Epithelial cell of proximal tubule (primary cell): ENCODE measurements around the gene PLA2G2D. TPM values are rescaled to one million over a fixed set of nuclear protein-coding genes. Genes with fewer than 3 reads are reported as not detected.
A peak's percentile ranks its signal among the peaks of the same experiment; 100 is the strongest.

ENCODE experiments used
- DNase-seq: peaks from one replicate; pipeline ENCODE4 v3.0.0-alpha.2; 2011; ENCODE audit warnings: low read depth
- H3K4me3 ChIP-seq: 2 replicates; pipeline ENCODE4 v1.5.1; 2011; ENCODE audit warnings: low read depth, mild to moderate bottlenecking, low read length
- total RNA-seq: library from RNA; depleted of rRNA; stranded (reverse); fragments of >200 nt; gene quantifications from 2 replicates; pipeline ENCODE4 v1.2.3, GENCODE V29; 2015
- TF ChIP-seq, protein P1 (sequence below): conservative IDR thresholded peaks from 2 replicates; pipeline ENCODE4 v1.5.1; 2012; ENCODE audit warnings: low read depth, mild to moderate bottlenecking, low read length

PLA2G2D gene
- total RNA-seq, 1 donor from 2014 or later, result not detected

DNA sequence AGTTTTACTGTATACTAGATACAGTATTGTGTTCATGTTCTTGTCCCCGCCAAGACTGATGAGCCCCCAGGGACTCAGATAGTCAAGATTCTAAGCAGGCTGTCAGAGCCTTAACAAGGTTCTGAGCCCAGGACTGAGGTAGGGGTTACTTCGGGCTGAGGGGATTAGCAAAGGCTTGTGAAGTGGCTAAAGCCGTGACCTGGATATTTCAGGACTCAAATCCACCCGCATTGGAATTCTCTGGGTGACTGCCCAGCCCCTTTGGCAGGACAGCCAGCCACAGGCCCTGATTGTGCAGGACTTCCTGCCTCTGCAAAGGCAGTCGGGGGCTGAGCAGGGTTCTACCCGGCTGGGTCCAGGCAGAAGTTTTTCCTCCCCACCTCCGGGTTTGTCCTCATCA is 49.5 kb downstream of the PLA2G2D start, which contains the start of gene PLA2G5:
PLA2G5 (plus strand) TSS at position 321 of the 400 bp plus-strand sequence. CDS start 14,637 bp downstream, outside the sequence.
- H3K4me3 ChIP-seq, result no peak within 1 kb of the TSS
- TF ChIP-seq, protein P1, sequence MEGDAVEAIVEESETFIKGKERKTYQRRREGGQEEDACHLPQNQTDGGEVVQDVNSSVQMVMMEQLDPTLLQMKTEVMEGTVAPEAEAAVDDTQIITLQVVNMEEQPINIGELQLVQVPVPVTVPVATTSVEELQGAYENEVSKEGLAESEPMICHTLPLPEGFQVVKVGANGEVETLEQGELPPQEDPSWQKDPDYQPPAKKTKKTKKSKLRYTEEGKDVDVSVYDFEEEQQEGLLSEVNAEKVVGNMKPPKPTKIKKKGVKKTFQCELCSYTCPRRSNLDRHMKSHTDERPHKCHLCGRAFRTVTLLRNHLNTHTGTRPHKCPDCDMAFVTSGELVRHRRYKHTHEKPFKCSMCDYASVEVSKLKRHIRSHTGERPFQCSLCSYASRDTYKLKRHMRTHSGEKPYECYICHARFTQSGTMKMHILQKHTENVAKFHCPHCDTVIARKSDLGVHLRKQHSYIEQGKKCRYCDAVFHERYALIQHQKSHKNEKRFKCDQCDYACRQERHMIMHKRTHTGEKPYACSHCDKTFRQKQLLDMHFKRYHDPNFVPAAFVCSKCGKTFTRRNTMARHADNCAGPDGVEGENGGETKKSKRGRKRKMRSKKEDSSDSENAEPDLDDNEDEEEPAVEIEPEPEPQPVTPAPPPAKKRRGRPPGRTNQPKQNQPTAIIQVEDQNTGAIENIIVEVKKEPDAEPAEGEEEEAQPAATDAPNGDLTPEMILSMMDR, result no peak
- DNase-seq, result no peak

DNA sequence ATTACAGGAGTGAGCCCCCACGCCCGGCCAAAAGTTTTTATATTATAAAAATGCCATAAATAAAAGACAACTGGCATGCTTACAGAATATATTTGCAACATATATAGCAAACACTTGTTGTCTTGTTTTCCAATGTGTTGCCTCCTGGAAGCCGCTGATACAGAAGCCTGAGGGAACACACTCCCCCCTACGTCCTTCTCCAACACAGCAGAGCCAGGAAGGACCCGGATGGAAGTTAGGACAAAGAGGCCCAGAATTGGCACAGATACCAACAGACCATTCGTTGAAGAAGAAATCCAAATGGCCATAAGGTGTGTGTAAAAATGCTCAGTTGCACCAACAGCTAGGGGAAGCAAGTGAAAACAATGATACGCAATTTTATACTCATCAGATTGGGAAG is 50.6 kb downstream of the PLA2G2D start:
- no peak overlapping the region for H3K4me3 ChIP-seq
- DNase-seq, result no peak
- TF ChIP-seq, protein P1, result no peak

DNA sequence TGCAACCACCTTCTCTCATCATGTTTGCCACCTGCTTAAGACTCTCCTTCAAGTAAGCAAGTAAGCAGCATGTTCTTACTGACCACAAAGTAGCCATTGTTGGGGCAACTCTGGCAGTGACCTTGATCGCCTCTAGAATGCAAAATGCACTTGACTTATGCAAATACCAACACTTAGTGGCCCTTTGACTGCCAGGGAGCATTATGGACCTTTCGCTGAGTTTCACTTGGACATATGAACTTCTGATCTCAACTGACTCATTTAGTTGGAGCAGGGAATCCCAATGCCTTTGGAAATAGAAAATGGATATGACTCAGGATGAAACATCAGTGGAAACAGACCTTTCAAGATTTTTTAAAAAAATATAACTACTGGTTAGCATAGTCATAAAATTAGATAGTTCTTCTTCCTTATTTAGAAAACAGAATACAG is 55.5 kb downstream of the PLA2G2D start:
- peak; percentile 35 for DNase-seq
- TF ChIP-seq, protein P1, result no peak
- no peak overlapping the region for H3K4me3 ChIP-seq

Other genes starting within 250 kb of the PLA2G2D start
- 2.6 and 3.5 TPM in 2 replicates for gene OTUD3, start 237.1 kb downstream of the PLA2G2D start, total RNA-seq
- gene PLA2G2E, start 195.9 kb downstream of the PLA2G2D start, total RNA-seq, result not detected in 2 replicates
- not detected in 2 replicates for gene PLA2G2A, start 139.9 kb downstream of the PLA2G2D start, total RNA-seq
- not detected in 2 replicates for gene PLA2G5, start 49.3 kb downstream of the PLA2G2D start, total RNA-seq
- gene PLA2G2F, start 19.8 kb upstream of the PLA2G2D start, total RNA-seq, result 3.8 and 4.2 TPM in 2 replicates
- gene UBXN10, start 66.6 kb upstream of the PLA2G2D start, total RNA-seq, result 0.14 and 0.23 TPM in 2 replicates
- gene PLA2G2C, start 67.0 kb upstream of the PLA2G2D start, total RNA-seq, result not detected in 2 replicates
- gene VWA5B1, start 171.3 kb upstream of the PLA2G2D start, total RNA-seq, result not detected in 2 replicates